NCI-H2227 (cell line): Measurements from ENCODE around the gene SIGLEC11.
"Not testable (repeated sequence)": the region's sequence is repeated elsewhere in the genome, so short reads cannot be mapped to it uniquely, and the experiment has no call there.

Experiments
- DNase-seq: peaks from one replicate; lab custom pipeline; 2025; ENCODE audit not compliant: unreplicated experiment; lab: John Stamatoyannopoulos, UW

Gene SIGLEC11

GRCh38 chr19:49952479-49952836 lies 8.5 kb downstream of the SIGLEC11 start:
- DNase-seq = no peak

- no peak for DNase-seq
These were observed 9.0 kb downstream of the SIGLEC11 start for GRCh38 chr19:49951806-49952478.

GRCh38 chr19:49950956-49951526 lies 9.9 kb downstream of the SIGLEC11 start:
- DNase-seq = no peak

GRCh38 chr19:49950590-49950948 lies 10.4 kb downstream of the SIGLEC11 start:
- no peak for DNase-seq

- DNase-seq = no peak
These were observed 11.0 kb downstream of the SIGLEC11 start for GRCh38 chr19:49949742-49950589.

- no peak for DNase-seq
These were observed 14.6 kb downstream of the SIGLEC11 start for GRCh38 chr19:49946415-49946814.

- not testable (repeated sequence) for DNase-seq
These were observed 16.4 kb downstream of the SIGLEC11 start for GRCh38 chr19:49944567-49944966.

- no peak for DNase-seq
These were observed 20.5 kb downstream of the SIGLEC11 start for GRCh38 chr19:49940482-49940791.

- no peak for DNase-seq
These were observed 21.1 kb downstream of the SIGLEC11 start for GRCh38 chr19:49939721-49940481.

- DNase-seq = no peak
These were observed 22.3 kb downstream of the SIGLEC11 start for GRCh38 chr19:49938662-49939061.

- peak; percentile 85 for DNase-seq
These were observed 23.1 kb downstream of the SIGLEC11 start for GRCh38 chr19:49937750-49938381.

GRCh38 chr19:49936549-49936948 lies 24.4 kb downstream of the SIGLEC11 start:
- DNase-seq = no peak

- DNase-seq = no peak
These were observed 27.3 kb downstream of the SIGLEC11 start for GRCh38 chr19:49933643-49934042.

GRCh38 chr19:49932731-49933131 lies 28.2 kb downstream of the SIGLEC11 start:
- DNase-seq = no peak

- no peak for DNase-seq
These were observed 28.9 kb downstream of the SIGLEC11 start for GRCh38 chr19:49932041-49932451.

GRCh38 chr19:49931293-49932040 lies 29.5 kb downstream of the SIGLEC11 start:
- DNase-seq = no peak

GRCh38 chr19:49930483-49931011 lies 30.4 kb downstream of the SIGLEC11 start:
- peak; percentile 67 for DNase-seq

GRCh38 chr19:49929611-49930482 lies 31.1 kb downstream of the SIGLEC11 start:
- DNase-seq = peak; percentile 93

- DNase-seq = peak; percentile 92
These were observed 31.8 kb downstream of the SIGLEC11 start, which contains the start of the genes ATF5 and NUP62 for GRCh38 chr19:49929121-49929610. Gene ATF5 (plus strand): TSS chr19:49929205. CDS start chr19:49930851, 1,646 bp downstream. Gene NUP62 (minus strand): TSS chr19:49929504. CDS start chr19:49909807, 19,697 bp downstream.
